IPS-NIHi7 (cell line): ENCODE measurements around the gene MDGA2.

ENCODE experiments used
- DNase-seq: peaks from one replicate; pipeline ENCODE4 v3.0.0; 2012; ENCODE audit warnings: mixed read lengths; ENCODE audit errors: extremely low spot score

MDGA2 gene

GRCh38 chr14:47675466-47676314, at the start of gene MDGA2:
MDGA2 (minus strand) TSS chr14:47675605.
- peak; percentile 12 for DNase-seq

DNA sequence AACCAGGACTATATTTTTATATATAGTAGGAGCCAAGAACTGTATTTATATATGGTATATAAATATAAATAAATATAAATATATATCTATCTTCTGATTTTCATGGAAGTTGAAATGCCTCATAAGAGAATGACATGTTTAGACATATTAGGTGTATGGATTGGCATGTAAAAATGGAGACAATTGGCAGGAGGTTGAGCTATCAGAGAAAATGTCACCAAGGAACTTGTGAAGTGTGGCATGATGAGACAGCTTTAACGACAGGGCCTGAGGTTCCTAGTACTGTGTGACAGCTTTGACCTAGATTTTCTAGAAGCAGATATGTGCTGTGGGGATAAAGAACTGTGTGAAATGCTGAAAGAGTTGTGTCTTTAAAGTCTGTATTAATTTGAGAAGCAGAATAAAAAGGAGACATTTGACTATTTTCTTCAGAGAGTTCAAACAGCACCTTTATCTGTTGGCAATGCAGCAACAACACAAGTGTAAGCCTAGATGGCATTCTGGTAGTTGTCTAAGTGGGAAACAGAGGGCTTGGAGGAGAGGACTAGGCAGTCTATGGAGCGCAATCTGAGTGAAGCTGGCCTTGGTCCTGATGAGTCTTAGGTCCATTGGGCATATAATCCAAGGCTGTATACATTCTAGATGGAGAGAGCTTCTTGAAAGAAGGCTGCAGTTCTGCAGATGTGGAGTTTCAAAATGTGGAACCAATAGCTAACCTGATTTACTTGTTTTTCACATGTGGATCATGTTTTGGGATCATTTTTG, 47.7 kb upstream of the MDGA2 start:
- DNase-seq: no peak

DNA sequence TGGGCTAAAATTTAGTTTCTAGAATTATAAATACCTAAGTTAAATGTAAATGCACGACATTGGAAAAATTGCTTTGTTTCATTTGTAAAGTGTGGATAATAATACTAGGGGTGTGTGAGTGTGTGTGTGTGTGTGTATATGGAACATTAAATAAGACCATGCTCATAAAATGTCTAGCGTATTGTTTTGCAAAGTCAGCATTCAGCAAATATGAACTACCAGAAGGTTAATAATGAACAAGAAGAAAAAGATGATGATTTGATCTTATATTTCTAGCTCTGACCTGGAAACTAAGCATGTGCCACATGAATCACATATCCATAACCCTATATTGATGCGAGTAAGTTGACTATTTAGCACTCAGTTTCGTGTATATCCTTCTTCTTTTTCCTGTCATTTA, 44.9 kb upstream of the MDGA2 start:
- DNase-seq: no peak

DNA sequence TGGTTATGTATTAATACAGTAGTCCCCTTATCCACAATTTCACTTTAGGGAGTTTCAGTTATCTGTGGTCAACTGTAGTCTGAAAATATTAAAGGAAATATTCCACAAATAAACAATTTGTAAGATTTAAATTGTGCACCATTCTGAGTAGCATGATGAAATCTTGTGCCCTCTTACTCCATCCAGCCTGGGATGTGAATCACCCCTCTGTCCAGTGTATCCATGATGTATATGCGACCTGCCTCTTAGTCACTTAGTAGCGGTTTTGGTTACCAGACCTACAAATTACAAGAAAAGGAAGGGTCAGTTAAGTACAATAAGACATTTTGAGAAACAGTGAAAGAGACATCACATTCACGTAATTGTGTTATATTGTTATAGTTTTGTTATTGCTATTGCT, 39.9 kb upstream of the MDGA2 start:
- DNase-seq: no peak

- no peak for DNase-seq
These were observed 35.2 kb upstream of the MDGA2 start for GRCh38 chr14:47710581-47710980.

DNA sequence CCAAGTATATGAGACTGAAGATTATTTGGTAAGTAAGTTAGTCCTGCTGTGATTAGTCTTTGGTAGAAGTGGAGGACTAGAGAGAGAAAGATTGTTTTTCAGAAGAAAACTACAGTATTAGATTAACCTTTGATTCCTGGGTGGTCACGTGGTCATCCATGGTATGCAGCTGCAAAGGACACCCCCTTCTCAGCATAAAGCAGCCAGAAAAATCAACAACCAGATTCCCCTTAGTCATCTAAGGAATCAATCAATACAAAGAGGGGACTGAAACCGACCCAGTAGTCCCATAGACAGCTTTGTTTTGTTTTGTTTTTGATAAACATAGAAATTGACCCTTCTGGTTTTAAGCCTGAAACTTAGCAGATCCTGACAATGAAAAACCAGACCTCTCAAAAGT, 30.3 kb upstream of the MDGA2 start:
- DNase-seq: no peak

DNA sequence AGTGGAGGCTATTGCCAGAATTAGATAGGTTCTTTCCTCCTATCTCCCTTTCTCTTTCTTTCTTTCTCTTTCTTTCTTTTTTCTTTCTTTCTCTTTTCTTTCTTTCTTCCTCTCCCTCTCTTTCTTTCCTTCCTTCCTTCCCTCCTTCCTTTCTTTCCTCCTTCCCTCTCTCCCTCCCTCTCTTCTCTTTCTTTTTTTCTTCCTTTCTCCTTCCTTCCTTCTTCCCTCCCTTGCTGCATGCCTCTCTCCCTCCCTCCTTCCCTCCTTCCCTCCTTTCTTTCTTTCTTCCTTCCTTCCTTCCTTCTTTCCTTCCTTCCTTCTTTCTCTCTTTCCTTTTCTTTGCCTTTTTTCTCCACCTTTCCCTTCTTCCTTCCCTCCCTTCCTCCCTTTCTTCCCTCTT, 16.4 kb upstream of the MDGA2 start:
- DNase-seq: no peak

DNA sequence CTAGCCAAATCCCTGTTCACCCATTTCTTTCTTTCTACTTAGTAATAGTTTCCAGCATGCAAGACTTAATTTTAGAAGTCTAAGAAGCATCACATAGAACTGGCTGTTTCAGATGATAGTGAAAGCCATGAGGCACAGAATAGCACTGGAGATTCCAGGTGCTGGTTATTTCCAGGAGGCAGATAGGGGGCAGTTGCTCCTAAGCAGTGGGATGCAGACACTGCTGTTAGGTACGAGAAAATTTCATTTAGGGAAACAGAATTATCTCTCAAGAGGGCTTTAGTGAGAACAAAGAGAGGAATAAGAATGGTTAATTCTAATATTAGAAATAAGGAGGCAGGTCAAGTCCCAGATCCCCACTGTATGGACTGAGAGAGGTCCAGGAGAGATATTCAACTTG, 3.6 kb upstream of the MDGA2 start:
- no peak for DNase-seq

- DNase-seq: no peak
These were observed 2.8 kb upstream of the MDGA2 start for GRCh38 chr14:47678157-47678556.

DNA sequence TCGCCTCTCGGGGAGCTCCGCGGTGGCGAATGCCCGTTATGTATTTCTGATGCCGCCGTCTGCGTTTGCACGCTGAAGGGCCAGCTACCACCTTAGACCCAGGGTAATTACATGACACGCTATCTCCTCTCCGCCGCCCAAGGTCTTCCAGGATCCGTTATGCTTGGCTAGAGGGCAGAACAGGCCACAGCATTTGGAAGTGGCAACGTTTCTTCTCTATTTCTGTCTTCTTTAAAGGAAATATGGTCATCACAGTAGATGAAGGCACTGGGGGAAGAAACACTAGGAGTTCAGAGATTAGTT, 861 bp upstream of the MDGA2 start:
- DNase-seq: no peak

GRCh38 chr14:47674543-47675465, 601 bp downstream of the MDGA2 start:
- DNase-seq: peak; percentile 9

- DNase-seq: no peak
These were observed 1.3 kb downstream of the MDGA2 start for GRCh38 chr14:47674148-47674542.

GRCh38 chr14:47665337-47666134, 9.9 kb downstream of the MDGA2 start:
- DNase-seq: no peak

GRCh38 chr14:47662466-47662865, 12.9 kb downstream of the MDGA2 start:
- DNase-seq: no peak

- no peak for DNase-seq
These were observed 15.2 kb downstream of the MDGA2 start for GRCh38 chr14:47660158-47660557.

DNA sequence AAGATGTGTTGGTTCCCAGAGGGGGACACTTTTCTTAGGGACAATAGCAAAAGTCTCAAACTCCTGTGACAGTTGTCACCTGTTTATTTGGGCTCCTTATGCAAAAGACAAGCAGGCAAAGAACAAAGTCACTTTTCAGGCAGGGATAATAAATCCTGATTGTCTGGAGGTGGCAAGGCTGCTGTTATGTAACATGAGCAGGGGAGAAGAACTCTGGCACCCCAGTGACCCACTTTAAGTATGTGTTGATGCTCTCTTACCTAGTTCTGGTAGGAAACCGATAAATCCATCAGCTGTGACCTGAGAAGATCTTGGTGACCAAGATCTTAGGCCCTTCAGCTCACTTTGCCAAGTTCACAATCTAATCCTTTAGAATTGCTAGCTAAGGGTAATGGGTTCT, 17.4 kb downstream of the MDGA2 start:
- no peak for DNase-seq

- DNase-seq: no peak
These were observed 18.3 kb downstream of the MDGA2 start for GRCh38 chr14:47657143-47657542.

DNA sequence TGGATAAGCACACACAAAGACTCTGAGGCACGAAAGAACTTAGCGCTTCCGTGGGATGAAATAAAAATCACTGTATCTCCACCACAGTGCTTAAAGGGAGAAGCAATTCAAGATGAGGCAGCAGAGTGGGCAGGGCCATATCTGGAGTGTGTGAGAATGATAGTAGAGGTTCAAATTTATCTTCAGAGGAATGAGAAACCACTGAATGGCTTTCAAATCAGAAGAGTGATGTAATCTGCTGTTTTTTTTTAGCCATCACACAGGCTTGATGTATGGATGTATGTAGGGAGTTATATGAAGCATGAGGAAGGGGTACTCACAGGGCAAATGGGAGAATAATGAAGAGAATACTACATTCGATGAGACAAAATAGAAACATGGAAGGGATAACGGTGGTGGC, 24.1 kb downstream of the MDGA2 start:
- no peak for DNase-seq

DNA sequence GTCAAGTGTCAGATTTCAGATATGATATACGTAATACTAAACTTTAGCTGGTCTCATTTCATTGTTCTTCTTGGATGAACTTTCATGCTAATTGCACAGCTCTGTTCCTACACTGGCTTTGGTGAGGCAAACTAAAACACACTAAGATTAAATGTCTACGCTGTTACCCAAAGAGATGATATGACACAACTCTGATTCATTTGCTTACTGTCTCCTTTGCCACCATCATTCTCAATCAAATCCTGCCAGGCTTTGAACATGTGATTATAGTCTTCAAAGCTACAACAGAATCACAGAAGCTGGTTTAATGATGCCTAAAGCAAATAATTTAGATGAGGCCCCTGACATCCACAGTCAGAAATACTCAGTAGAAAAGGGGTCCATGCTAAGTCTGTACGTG, 37.7 kb downstream of the MDGA2 start:
- DNase-seq: no peak

DNA sequence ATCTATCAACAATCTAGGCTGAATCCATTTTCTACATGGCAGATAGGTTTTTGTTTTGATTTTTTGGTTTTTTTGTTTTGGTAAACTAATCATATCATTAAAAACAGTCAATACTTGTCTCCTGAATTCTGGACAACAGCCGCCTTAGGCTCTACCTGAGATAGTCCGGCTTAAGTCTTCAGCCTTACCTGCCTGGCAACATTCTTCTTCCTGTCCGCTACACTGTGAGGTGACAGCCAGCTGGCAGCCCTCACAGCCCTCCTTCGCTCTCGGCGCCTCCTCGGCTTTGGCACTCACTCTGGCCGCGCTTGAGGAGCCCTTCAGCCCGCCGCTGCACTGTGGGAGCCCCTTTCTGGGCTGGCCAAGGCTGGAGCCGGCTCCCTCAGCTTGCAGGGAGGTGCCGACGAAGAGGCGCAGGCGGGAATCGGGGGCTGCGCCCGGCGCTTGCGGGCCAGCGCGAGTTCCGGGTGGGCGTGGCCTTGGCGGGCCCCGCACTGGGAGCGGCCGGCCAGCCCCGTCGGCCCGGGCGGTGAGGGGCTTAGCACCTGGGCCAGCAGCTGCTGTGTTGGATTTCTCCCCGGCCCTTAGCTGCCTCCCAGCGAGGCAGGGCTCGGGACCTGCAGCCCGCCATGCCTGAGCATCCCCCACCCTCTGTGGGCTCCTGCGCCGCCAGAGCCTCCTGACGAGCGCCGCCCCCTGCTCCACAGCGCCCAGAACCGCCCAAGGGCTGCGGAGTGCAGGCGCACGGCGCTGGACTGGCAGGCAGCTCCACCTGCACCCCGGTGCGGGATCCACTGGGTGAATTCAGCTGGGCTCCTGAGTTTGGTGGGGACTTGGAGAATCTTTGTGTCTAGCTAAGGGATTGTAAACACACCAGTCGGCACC, 49.0 kb downstream of the MDGA2 start:
- DNase-seq: no peak
